A549 (cell line): Measurements from ENCODE around the gene PCNX2.

Experiments
- BHLHE40 ChIP-seq: IDR thresholded peaks from 2 replicates; pipeline ENCODE4 v1.6.1; 2012; ENCODE audit warnings: low read depth, low read length, inconsistent platforms
- CTCF ChIP-seq: fragments of >200 bp; sonication (Bioruptor Twin); formaldehyde crosslinking; IDR thresholded peaks from 3 replicates; pipeline ENCODE4 v1.5.1; 2016
- JUN ChIP-seq, 2 experiments: fragments of >200 bp; sonication (Bioruptor Twin); formaldehyde crosslinking; IDR thresholded peaks; 2 replicates in 1 of 2; 3 replicates in 1 of 2; pipeline ENCODE4 v1.6.1; 2016 to 2017
- MAX ChIP-seq: IDR thresholded peaks from 2 replicates; pipeline ENCODE4 v1.6.1; 2012
- POLR2A ChIP-seq: IDR thresholded peaks from 2 replicates; pipeline ENCODE4 v1.6.1; 2012; ENCODE audit warnings: mild to moderate bottlenecking, low read length
- REST ChIP-seq: fragments of 200-600 bp; sonication (generic); IDR thresholded peaks from 2 replicates; pipeline ENCODE4 v1.6.1; 2016; ENCODE audit warnings: antibody characterized with exemption, mild to moderate bottlenecking, moderate library complexity
- RFX5 ChIP-seq: fragments of 450-650 bp; IDR thresholded peaks from 2 replicates; pipeline ENCODE4 v1.7.1; 2014; ENCODE audit warnings: antibody characterized with exemption, mild to moderate bottlenecking, moderate library complexity
- USF2 ChIP-seq: fragments of 450-650 bp; IDR thresholded peaks from 2 replicates; pipeline ENCODE4 v1.6.1; 2014; ENCODE audit warnings: antibody characterized with exemption

GRCh38 chr1:233268389-233269022 is 27.0 kb downstream of the PCNX2 start:
- TF ChIP-seq JUN (IDR thresholded peaks at IDR 0.05) (no peak), RFX5 (no peak), MAX (no peak), CTCF (no peak), REST (no peak), POLR2A (no peak), USF2 (no peak), BHLHE40 (no peak)
